ENCODE data around the gene UBXN4.
"Not testable (repeated sequence)": the region's sequence is repeated elsewhere in the genome, so short reads cannot be mapped to it uniquely, and the experiment has no call there.

Gene UBXN4

GRCh38 chr2:135800513-135801460 lies 59.1 kb downstream of the UBXN4 start:
- in situ Hi-C loops (cut with HindIII; ENCODE audit: low sequenced_read_pairs): no loop called here

DNA sequence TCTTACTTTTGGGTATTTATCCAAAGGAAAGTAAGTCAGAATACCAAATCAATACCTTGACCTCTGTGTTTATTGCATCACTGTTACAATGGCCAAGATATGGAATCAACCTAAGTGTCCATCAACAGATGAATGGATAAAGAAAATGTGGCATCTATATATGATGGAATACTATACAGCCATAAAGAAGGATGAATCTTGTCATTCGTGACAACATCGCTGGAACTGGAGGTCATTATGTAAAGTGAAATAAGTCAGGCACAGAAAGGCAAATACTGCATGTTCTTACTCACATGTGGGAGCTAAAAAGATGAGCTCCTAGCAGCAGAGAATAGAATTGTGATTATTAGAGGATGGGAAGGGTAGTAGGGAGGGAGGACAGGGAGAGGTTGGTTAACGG lies 60.7 kb downstream of the UBXN4 start:
- in situ Hi-C loops (cut with HindIII; ENCODE audit: low sequenced_read_pairs): no loop called here

DNA sequence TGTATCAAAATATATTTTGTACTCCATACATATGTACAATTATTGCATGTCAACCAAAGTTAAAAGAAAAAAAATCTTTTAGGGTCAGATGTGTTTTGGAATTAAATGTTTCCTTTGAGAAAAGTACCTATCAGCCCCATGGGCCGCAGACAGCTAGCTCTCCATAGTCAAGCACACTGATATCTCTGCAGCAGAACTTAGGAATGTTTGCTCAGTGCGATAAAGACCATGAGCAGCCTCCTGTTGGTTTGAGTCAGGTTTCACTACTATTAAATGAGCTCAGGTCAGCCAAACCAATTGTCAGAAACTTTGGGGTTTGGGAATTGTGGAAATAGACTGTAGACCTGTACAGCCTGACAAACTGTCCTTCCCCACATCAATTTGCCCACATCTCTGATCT lies 61.6 kb downstream of the UBXN4 start:
- in situ Hi-C loops (cut with HindIII; ENCODE audit: low sequenced_read_pairs): no loop called here

GRCh38 chr2:135807874-135808273 lies 66.2 kb downstream of the UBXN4 start:
- in situ Hi-C loops (cut with HindIII; ENCODE audit: low sequenced_read_pairs): not testable (repeated sequence)

GRCh38 chr2:135812907-135813511 lies 71.4 kb downstream of the UBXN4 start:
- in situ Hi-C loops (cut with HindIII; ENCODE audit: low sequenced_read_pairs): no loop called here

GRCh38 chr2:135815269-135815668 lies 73.6 kb downstream of the UBXN4 start:
- in situ Hi-C loops (cut with HindIII; ENCODE audit: low sequenced_read_pairs): no loop called here

DNA sequence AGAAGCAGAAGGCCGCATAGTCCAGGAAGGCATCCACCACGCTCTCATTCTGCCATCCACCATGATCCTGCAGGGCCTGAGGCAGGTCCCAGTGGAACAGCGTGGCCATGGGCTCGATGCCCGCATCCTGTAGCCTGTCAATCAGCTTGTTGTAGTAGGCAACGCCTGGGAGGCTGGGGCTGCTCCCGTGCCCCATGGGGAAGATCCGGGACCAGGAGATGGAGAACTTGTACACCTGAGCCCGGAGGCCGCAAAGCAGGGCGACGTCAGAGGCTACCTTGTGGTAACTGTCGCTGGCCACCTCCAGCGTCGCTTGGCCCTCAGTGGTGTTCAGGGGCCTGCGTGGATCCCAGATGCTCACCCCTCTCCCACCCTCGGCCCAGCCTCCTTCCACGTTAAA lies 75.8 kb downstream of the UBXN4 start:
- in situ Hi-C loops (cut with HindIII; ENCODE audit: low sequenced_read_pairs): no loop called here

DNA sequence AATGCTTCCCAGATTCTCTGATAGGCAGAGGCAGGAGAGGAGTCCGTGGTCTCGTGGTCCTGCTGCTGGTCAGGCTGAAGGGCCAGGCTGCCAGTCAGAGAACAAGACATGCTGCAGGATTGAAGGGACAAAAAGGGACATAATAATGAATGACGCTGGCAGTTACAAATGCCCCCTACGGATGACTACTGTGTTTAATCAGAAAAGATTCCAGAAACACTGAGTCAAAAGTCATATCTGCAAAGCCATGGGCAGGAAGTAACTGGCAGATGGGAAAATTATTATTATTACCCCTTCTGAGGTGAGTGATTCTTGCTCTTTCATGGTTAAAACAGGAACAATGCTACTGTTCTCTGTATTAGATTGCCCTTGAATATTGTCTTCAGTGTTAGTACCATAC lies 76.3 kb downstream of the UBXN4 start:
- in situ Hi-C loops (cut with HindIII; ENCODE audit: low sequenced_read_pairs): no loop called here

DNA sequence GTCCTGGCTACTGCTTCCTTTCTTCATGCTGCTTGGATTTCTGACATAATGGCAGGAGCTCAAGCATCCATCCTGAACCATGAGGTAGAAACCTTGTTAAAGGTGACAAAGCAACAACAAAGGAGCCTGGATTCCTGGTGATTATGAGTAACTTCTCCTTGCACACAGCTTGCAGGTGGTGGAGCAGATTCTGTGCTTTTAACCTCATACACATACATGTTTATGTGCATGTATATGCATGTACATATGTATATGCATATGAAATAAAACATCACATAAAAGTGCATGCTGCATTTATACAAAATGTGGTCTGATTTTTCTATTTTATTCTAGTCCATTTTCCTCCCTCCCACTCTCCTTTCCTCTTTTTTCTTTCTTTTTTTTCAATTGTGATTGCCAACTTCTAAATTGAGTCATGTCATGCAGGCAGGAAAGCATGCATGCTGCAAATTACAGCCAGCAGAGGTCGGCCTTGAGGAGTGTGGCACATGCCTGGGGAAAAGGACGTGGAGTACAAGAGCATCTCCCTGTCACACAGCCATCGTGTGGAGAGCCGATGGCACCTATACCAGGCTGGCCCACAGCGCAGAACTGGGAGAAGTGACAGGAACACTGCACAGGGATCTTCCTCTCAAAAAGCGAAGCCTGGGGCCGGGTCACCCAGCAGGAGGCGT lies 77.4 kb downstream of the UBXN4 start:
- in situ Hi-C loops (cut with HindIII; ENCODE audit: low sequenced_read_pairs): no loop called here

DNA sequence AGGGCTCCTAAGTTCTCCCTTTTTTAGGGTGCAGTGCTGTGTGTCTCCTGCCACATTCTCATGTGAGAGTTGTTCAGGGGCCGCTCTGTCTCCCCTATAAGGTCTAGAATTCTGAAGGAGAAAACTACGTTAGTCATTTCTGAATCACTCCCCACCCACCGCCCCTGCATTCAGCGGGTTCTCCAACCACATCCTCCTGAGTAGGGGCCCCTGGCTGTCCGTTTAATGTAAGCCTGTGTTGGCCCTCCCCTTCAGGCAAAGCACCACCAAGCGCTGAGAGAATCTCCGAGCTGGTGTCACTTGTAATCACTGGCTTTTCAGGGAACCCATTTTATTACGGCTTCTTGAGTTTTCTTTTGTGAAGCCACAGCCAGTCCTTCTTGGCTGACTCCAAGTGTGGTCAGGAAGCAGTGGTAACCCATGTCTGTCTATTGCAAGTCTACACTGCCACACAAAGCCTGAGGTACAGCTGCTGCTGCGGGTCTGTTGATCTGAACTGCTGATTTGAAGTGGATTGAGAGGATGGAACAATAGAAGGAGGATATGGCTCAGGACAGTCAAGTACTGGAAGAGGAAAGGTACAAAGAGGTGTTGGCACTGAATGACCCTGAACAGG lies 78.5 kb downstream of the UBXN4 start:
- in situ Hi-C loops (cut with HindIII; ENCODE audit: low sequenced_read_pairs): no loop called here

GRCh38 chr2:135821190-135821589 lies 79.5 kb downstream of the UBXN4 start:
- in situ Hi-C loops (cut with HindIII; ENCODE audit: low sequenced_read_pairs): no loop called here

- in situ Hi-C loops (cut with HindIII; ENCODE audit: low sequenced_read_pairs): no loop called here
Observed at GRCh38 chr2:135822855-135823254, 81.2 kb downstream of the UBXN4 start.

GRCh38 chr2:135825131-135825530 lies 83.5 kb downstream of the UBXN4 start:
- in situ Hi-C loops (cut with HindIII; ENCODE audit: low sequenced_read_pairs): no loop called here

DNA sequence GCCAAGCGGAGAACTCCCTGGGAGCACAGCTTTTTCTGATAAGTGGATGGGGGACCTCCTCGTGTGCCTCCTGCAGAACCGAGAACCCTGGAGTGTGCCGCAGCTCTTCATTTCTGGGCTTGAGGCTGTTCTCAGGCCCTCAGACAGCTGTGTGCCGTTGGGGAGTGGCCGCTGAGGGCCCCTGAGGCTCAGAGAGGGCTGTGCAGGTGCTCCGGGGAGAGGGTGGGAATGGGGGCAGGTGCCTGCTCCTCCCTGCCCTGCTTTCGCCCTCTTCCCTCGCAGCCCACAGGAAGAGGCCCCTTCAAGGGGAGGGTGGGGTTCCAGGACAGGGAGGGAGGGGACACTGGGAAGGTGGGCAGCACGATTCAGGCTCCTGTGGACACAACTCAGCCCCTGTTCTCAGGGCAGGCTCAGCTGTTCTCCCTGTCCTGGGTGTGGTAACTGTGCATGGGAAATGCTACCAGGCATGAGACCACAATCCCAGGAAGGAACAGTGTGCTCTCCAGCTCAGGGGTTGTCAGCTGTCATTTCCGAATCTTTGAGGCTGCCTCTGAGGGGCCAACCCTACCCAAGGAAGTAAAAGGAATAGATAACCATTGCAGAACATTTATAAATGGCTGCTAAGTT lies 84.0 kb downstream of the UBXN4 start:
- in situ Hi-C loops (cut with HindIII; ENCODE audit: low sequenced_read_pairs): no loop called here

- in situ Hi-C loops (cut with HindIII; ENCODE audit: low sequenced_read_pairs): no loop called here
Observed at GRCh38 chr2:135826544-135826943, 84.9 kb downstream of the UBXN4 start.

DNA sequence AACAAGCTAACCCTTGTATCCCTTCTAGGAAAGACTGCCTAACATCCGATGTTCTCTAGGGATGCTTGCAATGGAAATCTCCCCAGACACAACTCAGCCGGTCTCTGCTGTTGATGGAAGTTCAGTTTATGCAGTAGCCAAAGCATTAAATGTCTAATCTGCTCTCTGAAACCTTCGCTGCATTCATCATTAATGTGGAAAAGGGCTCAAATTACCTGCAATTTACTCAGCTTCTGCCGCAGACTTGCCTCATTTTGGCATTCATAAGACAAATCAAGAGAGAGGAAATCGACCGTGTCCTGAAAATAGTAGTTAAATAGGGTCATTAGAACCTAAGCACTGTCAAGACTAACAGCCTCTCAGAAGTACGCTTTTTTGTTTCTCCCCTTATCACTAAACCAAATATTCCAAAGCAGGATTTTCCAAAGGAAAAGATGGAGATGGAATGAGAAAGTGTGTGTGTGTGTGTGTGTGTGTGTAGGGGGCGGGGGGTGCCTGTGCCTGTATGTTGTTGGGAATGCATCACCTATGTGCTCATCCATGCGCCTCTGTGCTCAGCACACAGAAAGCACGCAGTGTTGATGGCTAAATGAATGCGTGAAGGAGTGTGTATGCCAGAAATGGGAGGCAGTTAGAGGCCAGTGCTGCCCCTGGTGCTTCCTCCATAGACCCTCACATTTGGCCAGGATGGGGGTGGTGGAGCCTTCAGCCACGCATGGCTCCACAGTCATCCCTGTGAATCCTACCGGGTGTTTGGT lies 87.9 kb downstream of the UBXN4 start:
- in situ Hi-C loops (cut with HindIII; ENCODE audit: low sequenced_read_pairs): no loop called here

GRCh38 chr2:135831180-135831812 lies 89.6 kb downstream of the UBXN4 start:
- in situ Hi-C loops (cut with HindIII; ENCODE audit: low sequenced_read_pairs): no loop called here

- in situ Hi-C loops (cut with HindIII; ENCODE audit: low sequenced_read_pairs): no loop called here
Observed at GRCh38 chr2:135832891-135833290, 91.2 kb downstream of the UBXN4 start.

Data from DLD1 (cell line).